H9 (cell line): ENCODE measurements around the gene ATG14. TPM values are rescaled to one million over a fixed set of nuclear protein-coding genes. Genes with fewer than 3 reads are reported as not detected.

ENCODE experiments used
- DNase-seq: peaks from one replicate; pipeline ENCODE4 v3.0.0-alpha.2; 2017
- H2AFZ ChIP-seq: one replicate; pipeline ENCODE4 v1.6.1; 2013; ENCODE audit warnings: mild to moderate bottlenecking, low read length, control low read depth, moderate library complexity
- H2AK5ac ChIP-seq: 2 replicates; pipeline ENCODE4 v1.6.1; 2013; ENCODE audit warnings: low read length, control low read depth, mixed read lengths; ENCODE audit not compliant: insufficient read length
- H2BK120ac ChIP-seq: one replicate; pipeline ENCODE4 v1.6.1; 2013; ENCODE audit warnings: low read depth, mild to moderate bottlenecking, low read length, control low read depth, inconsistent platforms; ENCODE audit not compliant: poor library complexity, severe bottlenecking
- H2BK12ac ChIP-seq: 2 replicates; pipeline ENCODE4 v1.6.1; 2013; ENCODE audit warnings: low read length, control low read depth, mixed read lengths, low read depth; ENCODE audit not compliant: insufficient read length
- H2BK15ac ChIP-seq: 2 replicates; pipeline ENCODE4 v1.6.1; 2013; ENCODE audit warnings: low read depth, low read length, control low read depth
- H2BK20ac ChIP-seq: one replicate; pipeline ENCODE4 v1.6.1; 2013; ENCODE audit warnings: low read depth, mild to moderate bottlenecking, low read length, control low read depth, inconsistent platforms; ENCODE audit not compliant: poor library complexity, severe bottlenecking
- H2BK5ac ChIP-seq: 2 replicates; pipeline ENCODE4 v1.6.1; 2013; ENCODE audit warnings: low read length, control low read depth, mixed read lengths; ENCODE audit not compliant: insufficient read length
- H3K14ac ChIP-seq: 2 replicates; pipeline ENCODE4 v1.6.1; 2013; ENCODE audit warnings: low read length, control low read depth; ENCODE audit not compliant: insufficient read depth
- H3K18ac ChIP-seq: 2 replicates; pipeline ENCODE4 v1.6.1; 2013; ENCODE audit warnings: low read depth, mild to moderate bottlenecking, mixed read lengths, low read length, control low read depth; ENCODE audit not compliant: insufficient read length
- H3K23ac ChIP-seq: 2 replicates; pipeline ENCODE4 v1.6.1; 2013; ENCODE audit warnings: low read length, control low read depth, mixed read lengths, low read depth; ENCODE audit not compliant: insufficient read length
- H3K23me2 ChIP-seq: 2 replicates; pipeline ENCODE4 v1.6.1; 2013; ENCODE audit warnings: low read depth, mild to moderate bottlenecking, mixed read lengths, low read length, control low read depth; ENCODE audit not compliant: insufficient read length, poor library complexity, severe bottlenecking
- H3K27ac ChIP-seq: 2 replicates; pipeline ENCODE4 v1.5.1; 2013; ENCODE audit warnings: low read length, control low read depth, mixed read lengths, low read depth; ENCODE audit not compliant: insufficient read length
- H3K27me3 ChIP-seq: 2 replicates; pipeline ENCODE4 v1.6.1; 2013; ENCODE audit warnings: low read length, control low read depth, inconsistent platforms; ENCODE audit not compliant: insufficient read depth
- H3K4ac ChIP-seq: 2 replicates; pipeline ENCODE4 v1.6.1; 2013; ENCODE audit warnings: low read depth, mild to moderate bottlenecking, control low read depth, inconsistent platforms, low read length, moderate library complexity
- H3K4me1 ChIP-seq: 2 replicates; pipeline ENCODE4 v1.6.1; 2013; ENCODE audit warnings: low read length, control low read depth, inconsistent platforms; ENCODE audit not compliant: insufficient read depth
- H3K4me2 ChIP-seq: 2 replicates; pipeline ENCODE4 v1.6.1; 2013; ENCODE audit warnings: low read length, control low read depth, mixed read lengths; ENCODE audit not compliant: insufficient read length, insufficient read depth
- H3K56ac ChIP-seq: 2 replicates; pipeline ENCODE4 v1.6.1; 2013; ENCODE audit warnings: low read depth, mild to moderate bottlenecking, mixed read lengths, low read length, control low read depth; ENCODE audit not compliant: insufficient read length
- H3K79me1 ChIP-seq: 2 replicates; pipeline ENCODE4 v1.6.1; 2013; ENCODE audit warnings: low read depth, mild to moderate bottlenecking, moderate library complexity, low read length, control low read depth, inconsistent platforms; ENCODE audit not compliant: insufficient read depth, poor library complexity, severe bottlenecking
- H3K79me2 ChIP-seq: 2 replicates; pipeline ENCODE4 v1.6.1; 2013; ENCODE audit warnings: low read length, control low read depth, inconsistent platforms; ENCODE audit not compliant: insufficient read depth
- H3K9ac ChIP-seq: 2 replicates; pipeline ENCODE4 v1.6.1; 2013; ENCODE audit warnings: low read length, control low read depth, mixed read lengths; ENCODE audit not compliant: insufficient read length; ENCODE audit errors: extremely low read depth
- H3K9me3 ChIP-seq: one replicate; pipeline ENCODE4 v1.6.1; 2013; ENCODE audit warnings: low read depth, low read length, inconsistent platforms; ENCODE audit not compliant: control insufficient read depth
- H3T11ph ChIP-seq: one replicate; pipeline ENCODE4 v1.6.1; 2013; ENCODE audit warnings: mild to moderate bottlenecking, low read length, control low read depth, inconsistent platforms
- H4K20me1 ChIP-seq: one replicate; pipeline ENCODE4 v1.6.1; 2013; ENCODE audit not compliant: control insufficient read depth, insufficient read length, insufficient read depth
- H4K5ac ChIP-seq: 2 replicates; pipeline ENCODE4 v1.6.1; 2013; ENCODE audit warnings: low read depth, mild to moderate bottlenecking, mixed read lengths, low read length, control low read depth; ENCODE audit not compliant: insufficient read length
- H4K8ac ChIP-seq: replicated peaks from 2 replicates; pipeline ENCODE4 v1.6.1; 2013; ENCODE audit warnings: low read length, control low read depth, mixed read lengths, low read depth; ENCODE audit not compliant: insufficient read length
- H4K91ac ChIP-seq: 2 replicates; pipeline ENCODE4 v1.6.1; 2013; ENCODE audit warnings: low read depth, mild to moderate bottlenecking, moderate library complexity, mixed read lengths, low read length, control low read depth; ENCODE audit not compliant: insufficient read length
- H3K27ac Mint-ChIP-seq, 3 experiments: 2 replicates in 2 of 3; 3 replicates in 1 of 3; pipeline ENCODE4 v1.8.0; 2020 to 2021; ENCODE audit warnings: mixed read lengths in 3 of 3, mild to moderate bottlenecking in 1 of 3, moderate library complexity in 1 of 3
- H3K27me3 Mint-ChIP-seq: 2 replicates; pipeline ENCODE4 v1.8.0; 2021; ENCODE audit warnings: low read depth, mild to moderate bottlenecking, moderate library complexity, mixed read lengths
- H3K36me3 Mint-ChIP-seq, 3 experiments: 2 replicates in 2 of 3; 3 replicates in 1 of 3; pipeline ENCODE4 v1.8.0; 2020 to 2021; ENCODE audit warnings: low read depth in 3 of 3, mixed read lengths in 3 of 3; ENCODE audit not compliant: insufficient read depth in 1 of 3
- H3K4me1 Mint-ChIP-seq, 2 experiments: 2 replicates each; pipeline ENCODE4 v1.8.0; 2020; ENCODE audit warnings: mixed read lengths in 2 of 2
- H3K4me3 Mint-ChIP-seq, 2 experiments: 2 replicates in 1 of 2; 3 replicates in 1 of 2; pipeline ENCODE4 v1.8.0; 2020 to 2021; ENCODE audit warnings: mild to moderate bottlenecking in 2 of 2, mixed read lengths in 2 of 2, moderate library complexity in 1 of 2
- H3K9me3 Mint-ChIP-seq, 2 experiments: 2 replicates in 1 of 2; 3 replicates in 1 of 2; pipeline ENCODE4 v1.8.0; 2020; ENCODE audit warnings: mild to moderate bottlenecking in 2 of 2, mixed read lengths in 2 of 2, moderate library complexity in 1 of 2
- total RNA-seq: library from RNA; stranded (reverse); gene quantifications from 2 replicates; pipeline ENCODE4 v1.2.1, GENCODE V29; 2021
- TF ChIP-seq, protein P1 (sequence below): fragments of 200-600 bp; sonication (generic); conservative IDR thresholded peaks from 3 replicates; pipeline ENCODE4 v1.8.0; 2021; ENCODE audit warnings: antibody characterized with exemption, mild to moderate bottlenecking

Gene ATG14
- total RNA-seq, 1 experiment from 2014 or later: 13.6 TPM

- Histone ChIP-seq H2BK15ac (no peak overlapping the region), H3K9ac (no peak overlapping the region), H2BK12ac (no peak overlapping the region), H2AK5ac (no peak overlapping the region), H2BK20ac (no peak overlapping the region), H3K56ac (no peak overlapping the region), H4K5ac (no peak overlapping the region), H3K4ac (no peak overlapping the region), H3K27ac (no peak overlapping the region), H3K79me1 (no peaks in the 10 kb centered on the region), H4K91ac (no peak overlapping the region), H2BK5ac (no peak overlapping the region), H3T11ph (no peak overlapping the region), H3K9me3 (no peaks in the 10 kb centered on the region), H3K14ac (no peak overlapping the region), H2BK120ac (no peak overlapping the region), H3K79me2 (no peaks in the 10 kb centered on the region), H3K23ac (no peak overlapping the region), H2AFZ (no peak overlapping the region), H4K8ac (no peak overlapping the region), H3K4me2 (no peak overlapping the region), H3K23me2 (no peaks in the 10 kb centered on the region), H3K18ac (no peak overlapping the region), H4K20me1 (no peaks in the 10 kb centered on the region), H3K4me1 (no peaks in the 10 kb centered on the region), H3K27me3 (no peaks in the 10 kb centered on the region)
- Mint-ChIP-seq H3K27me3 (peaks cover 5% of the 10 kb centered on the region; the same call in 1 of the 2 replicates), H3K4me1 (peaks cover 7 to 14% of the 10 kb centered on the region in 2 experiments), H3K4me3 (no peak overlapping the region), H3K27ac (no peak overlapping the region), H3K9me3 (no peaks in the 10 kb centered on the region; a peak in 1 of 5 replicates), H3K36me3 (no peaks in the 10 kb centered on the region)
- no peak for DNase-seq
- TF ChIP-seq, protein P1, sequence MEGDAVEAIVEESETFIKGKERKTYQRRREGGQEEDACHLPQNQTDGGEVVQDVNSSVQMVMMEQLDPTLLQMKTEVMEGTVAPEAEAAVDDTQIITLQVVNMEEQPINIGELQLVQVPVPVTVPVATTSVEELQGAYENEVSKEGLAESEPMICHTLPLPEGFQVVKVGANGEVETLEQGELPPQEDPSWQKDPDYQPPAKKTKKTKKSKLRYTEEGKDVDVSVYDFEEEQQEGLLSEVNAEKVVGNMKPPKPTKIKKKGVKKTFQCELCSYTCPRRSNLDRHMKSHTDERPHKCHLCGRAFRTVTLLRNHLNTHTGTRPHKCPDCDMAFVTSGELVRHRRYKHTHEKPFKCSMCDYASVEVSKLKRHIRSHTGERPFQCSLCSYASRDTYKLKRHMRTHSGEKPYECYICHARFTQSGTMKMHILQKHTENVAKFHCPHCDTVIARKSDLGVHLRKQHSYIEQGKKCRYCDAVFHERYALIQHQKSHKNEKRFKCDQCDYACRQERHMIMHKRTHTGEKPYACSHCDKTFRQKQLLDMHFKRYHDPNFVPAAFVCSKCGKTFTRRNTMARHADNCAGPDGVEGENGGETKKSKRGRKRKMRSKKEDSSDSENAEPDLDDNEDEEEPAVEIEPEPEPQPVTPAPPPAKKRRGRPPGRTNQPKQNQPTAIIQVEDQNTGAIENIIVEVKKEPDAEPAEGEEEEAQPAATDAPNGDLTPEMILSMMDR: no peak
Measured at GRCh38 chr14:55417955-55418354, 6.3 kb upstream of the ATG14 start.
